IMR-90 (cell line): ENCODE results near the gene DGKB.

ENCODE experiments used
- CEBPB ChIP-seq: IDR thresholded peaks from 2 replicates; pipeline ENCODE4 v1.6.1; 2012; ENCODE audit warnings: low read depth, low read length, improper control_type of control experiment
- CTCF ChIP-seq: conservative IDR thresholded peaks from 2 replicates; pipeline ENCODE4 v1.5.1; 2012; ENCODE audit warnings: mild to moderate bottlenecking, low read depth, low read length, improper control_type of control experiment
- ELK1 ChIP-seq: fragments of 150-350 bp; IDR thresholded peaks from 2 replicates; pipeline ENCODE4 v1.6.1; 2016; ENCODE audit warnings: low read depth, mild to moderate bottlenecking, low read length, moderate library complexity, borderline replicate concordance
- FOS ChIP-seq: fragments of 150-350 bp; IDR thresholded peaks from 2 replicates; pipeline ENCODE4 v1.6.1; 2016; ENCODE audit warnings: low read depth, low read length
- MXI1 ChIP-seq: IDR thresholded peaks from 2 replicates; pipeline ENCODE4 v1.6.1; 2012; ENCODE audit warnings: low read depth, mild to moderate bottlenecking, low read length, moderate library complexity, borderline replicate concordance
- POLR2A ChIP-seq: IDR thresholded peaks from 2 replicates; pipeline ENCODE4 v1.6.1; 2012; ENCODE audit warnings: mild to moderate bottlenecking, low read depth, low read length
- RFX5 ChIP-seq: IDR thresholded peaks from 2 replicates; pipeline ENCODE4 v1.8.0; 2012; ENCODE audit warnings: low read depth, mild to moderate bottlenecking, low read length, moderate library complexity
- USF2 ChIP-seq: fragments of 150-350 bp; IDR thresholded peaks from 2 replicates; pipeline ENCODE4 v1.6.1; 2017; ENCODE audit warnings: mild to moderate bottlenecking, antibody characterized with exemption, low read length, low read depth

GRCh38 chr7:14859267-14859666, 43.3 kb downstream of the DGKB start:
- TF ChIP-seq POLR2A (no peak), CTCF (no peak), ELK1 (no peak), MXI1 (no peak), FOS (no peak), USF2 (no peak), CEBPB (no peak), RFX5 (no peak)
